ENCODE results near the gene KLC3. TPM values are rescaled to one million over a fixed set of nuclear protein-coding genes. Genes with fewer than 3 reads are reported as not detected.
A peak's percentile ranks its signal among the peaks of the same experiment; 100 is the strongest.

The KLC3 gene
- total RNA-seq, 1 donor from 2014 or later = 7.8 TPM

DNA sequence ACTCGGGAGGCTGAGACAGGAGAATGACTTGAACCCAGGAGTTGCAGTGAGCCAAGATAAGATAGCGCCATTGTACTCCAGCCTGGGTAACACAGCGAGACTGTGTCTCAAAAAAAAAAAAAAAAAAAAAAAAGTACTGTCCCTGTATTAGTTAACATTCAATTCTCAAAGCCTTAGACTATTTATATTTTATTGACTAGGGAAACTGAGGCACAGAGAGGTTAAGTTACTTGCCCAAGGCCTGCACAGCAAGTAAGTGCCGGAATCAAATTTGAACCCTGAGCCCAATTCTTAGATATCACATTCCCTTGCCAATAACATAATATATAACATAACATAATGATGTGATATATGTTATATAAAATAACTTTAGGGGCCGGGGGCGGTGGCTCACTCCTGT is 921 bp upstream of the KLC3 start:
- no peak overlapping the region for H3K4me3 ChIP-seq (ENCODE audit: low read depth, low read length)
- DNase-seq (ENCODE audit: low read depth) = no peak
- TF ChIP-seq, protein P1, sequence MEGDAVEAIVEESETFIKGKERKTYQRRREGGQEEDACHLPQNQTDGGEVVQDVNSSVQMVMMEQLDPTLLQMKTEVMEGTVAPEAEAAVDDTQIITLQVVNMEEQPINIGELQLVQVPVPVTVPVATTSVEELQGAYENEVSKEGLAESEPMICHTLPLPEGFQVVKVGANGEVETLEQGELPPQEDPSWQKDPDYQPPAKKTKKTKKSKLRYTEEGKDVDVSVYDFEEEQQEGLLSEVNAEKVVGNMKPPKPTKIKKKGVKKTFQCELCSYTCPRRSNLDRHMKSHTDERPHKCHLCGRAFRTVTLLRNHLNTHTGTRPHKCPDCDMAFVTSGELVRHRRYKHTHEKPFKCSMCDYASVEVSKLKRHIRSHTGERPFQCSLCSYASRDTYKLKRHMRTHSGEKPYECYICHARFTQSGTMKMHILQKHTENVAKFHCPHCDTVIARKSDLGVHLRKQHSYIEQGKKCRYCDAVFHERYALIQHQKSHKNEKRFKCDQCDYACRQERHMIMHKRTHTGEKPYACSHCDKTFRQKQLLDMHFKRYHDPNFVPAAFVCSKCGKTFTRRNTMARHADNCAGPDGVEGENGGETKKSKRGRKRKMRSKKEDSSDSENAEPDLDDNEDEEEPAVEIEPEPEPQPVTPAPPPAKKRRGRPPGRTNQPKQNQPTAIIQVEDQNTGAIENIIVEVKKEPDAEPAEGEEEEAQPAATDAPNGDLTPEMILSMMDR (conservative IDR thresholded peaks at IDR 0.05; ENCODE audit: low read depth, low read length) = no peak

DNA sequence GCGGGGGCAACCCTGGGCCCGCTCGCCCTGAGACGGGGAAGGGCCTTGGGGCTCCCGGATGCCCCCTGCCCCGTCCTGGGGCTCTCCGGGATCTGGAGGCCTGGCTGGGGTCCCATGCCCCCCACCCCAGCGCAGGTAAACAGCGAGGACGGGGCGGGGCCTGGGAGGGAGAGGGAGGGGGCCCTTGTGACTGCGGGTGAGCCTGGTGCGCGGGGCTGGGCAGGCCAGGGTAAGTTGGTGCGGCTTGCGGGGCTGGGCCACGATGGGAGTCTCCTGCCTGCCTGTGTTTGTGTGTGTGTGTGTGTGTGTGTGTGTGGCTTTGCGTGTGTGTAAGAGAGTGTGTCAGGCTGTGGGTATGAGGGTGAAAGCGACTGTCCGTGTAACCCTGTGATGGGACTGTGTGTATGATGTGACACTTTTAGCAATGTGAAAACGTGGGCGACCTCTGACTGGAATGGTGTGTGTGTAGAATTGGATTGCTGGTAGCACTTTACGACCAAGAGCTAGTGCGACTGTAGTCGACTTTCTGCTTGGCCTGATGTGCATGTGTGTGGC is 426 bp downstream of the KLC3 start:
- no peak for DNase-seq (ENCODE audit: low read depth)
- H3K4me3 ChIP-seq (ENCODE audit: low read depth, low read length) = peak overlapping the region; percentile 37

DNA sequence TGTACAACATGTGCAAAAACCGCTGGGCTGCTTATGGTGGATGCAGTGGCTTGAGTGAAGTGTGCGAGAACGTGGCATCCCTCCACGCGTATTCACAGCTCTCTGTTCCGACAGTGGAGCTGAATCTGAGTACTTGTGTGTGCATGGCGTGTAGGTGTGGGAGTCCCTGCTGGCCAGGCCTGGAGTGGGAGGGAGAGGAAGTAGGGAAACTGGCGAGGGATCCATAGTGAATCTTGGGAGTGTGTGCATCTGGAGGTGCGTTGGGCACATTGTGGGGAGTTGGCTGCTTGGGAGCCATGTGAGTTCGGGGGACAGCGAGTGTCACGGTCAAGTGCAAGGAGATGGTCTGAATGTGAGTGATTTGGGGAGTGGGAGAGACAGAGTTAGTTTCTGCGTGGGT is 2.4 kb downstream of the KLC3 start:
- DNase-seq (ENCODE audit: low read depth) = no peak
- H3K4me3 ChIP-seq (ENCODE audit: low read depth, low read length) = no peak overlapping the region
- TF ChIP-seq, protein P1 (conservative IDR thresholded peaks at IDR 0.05; ENCODE audit: low read depth, low read length) = no peak

More for the DNA sequence above, 426 bp downstream of the KLC3 start:
- TF ChIP-seq, protein P1 (conservative IDR thresholded peaks at IDR 0.05; ENCODE audit: low read depth, low read length) = no peak

DNA sequence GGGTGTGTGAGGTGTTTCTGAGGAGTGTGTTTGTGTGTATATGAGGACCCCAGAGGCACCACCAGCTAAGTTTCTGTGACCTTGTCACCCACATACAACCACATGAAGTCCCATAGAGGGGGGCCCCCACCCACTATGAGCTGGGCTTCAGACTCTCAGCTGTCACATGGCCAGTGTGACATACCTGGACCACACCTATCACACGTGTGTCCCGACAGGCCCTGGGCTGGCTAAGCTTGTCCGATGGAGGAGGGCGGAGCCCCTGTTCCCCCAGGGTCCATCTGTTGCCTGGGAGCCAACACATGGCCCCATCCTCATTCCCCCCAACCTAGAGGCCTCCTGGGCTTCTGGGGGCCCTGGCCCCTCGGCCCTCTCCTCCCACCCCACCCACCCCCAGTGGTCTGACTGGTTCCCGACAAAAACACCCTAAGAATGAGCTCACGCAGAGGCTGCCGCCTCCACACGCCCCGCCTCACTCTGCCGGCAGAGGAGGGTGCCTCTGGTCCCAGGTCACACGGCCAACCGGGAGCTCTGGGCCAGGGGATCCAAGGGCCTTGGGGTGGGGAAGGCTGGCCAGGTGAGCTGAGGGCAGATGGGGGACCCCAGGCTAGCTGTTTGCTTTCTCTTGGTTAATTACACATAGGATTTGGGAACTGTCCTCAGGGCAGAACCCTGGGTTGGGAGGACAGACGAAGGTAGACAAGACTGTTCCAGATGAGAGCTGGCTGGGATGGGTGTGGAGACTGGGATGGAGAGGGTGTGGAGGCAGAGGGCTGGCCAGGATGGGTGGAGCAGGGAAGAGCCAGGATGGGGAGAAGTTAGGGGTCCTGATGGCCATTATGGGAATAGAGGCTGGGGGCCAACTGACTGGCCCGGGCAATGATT is 4.3 kb downstream of the KLC3 start:
- H3K4me3 ChIP-seq (ENCODE audit: low read depth, low read length) = no peak overlapping the region
- TF ChIP-seq, protein P1 (conservative IDR thresholded peaks at IDR 0.05; ENCODE audit: low read depth, low read length) = no peak
- DNase-seq (ENCODE audit: low read depth) = no peak

DNA sequence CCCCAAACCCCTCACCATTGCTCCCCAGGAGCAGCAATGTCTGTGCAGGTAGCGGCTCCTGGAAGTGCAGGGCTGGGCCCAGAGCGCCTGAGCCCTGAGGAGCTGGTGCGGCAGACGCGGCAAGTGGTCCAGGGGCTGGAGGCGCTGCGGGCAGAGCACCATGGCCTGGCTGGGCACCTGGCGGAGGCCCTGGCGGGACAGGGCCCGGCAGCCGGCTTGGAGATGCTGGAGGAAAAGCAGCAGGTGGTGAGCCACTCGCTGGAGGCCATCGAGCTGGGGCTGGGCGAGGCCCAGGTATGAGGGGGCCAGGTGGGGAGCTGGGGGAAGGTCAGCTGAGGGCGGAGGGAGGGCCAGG is 4.9 kb downstream of the KLC3 start:
- TF ChIP-seq, protein P1 (conservative IDR thresholded peaks at IDR 0.05; ENCODE audit: low read depth, low read length) = no peak
- H3K4me3 ChIP-seq (ENCODE audit: low read depth, low read length) = no peak overlapping the region
- no peak for DNase-seq (ENCODE audit: low read depth)

DNA sequence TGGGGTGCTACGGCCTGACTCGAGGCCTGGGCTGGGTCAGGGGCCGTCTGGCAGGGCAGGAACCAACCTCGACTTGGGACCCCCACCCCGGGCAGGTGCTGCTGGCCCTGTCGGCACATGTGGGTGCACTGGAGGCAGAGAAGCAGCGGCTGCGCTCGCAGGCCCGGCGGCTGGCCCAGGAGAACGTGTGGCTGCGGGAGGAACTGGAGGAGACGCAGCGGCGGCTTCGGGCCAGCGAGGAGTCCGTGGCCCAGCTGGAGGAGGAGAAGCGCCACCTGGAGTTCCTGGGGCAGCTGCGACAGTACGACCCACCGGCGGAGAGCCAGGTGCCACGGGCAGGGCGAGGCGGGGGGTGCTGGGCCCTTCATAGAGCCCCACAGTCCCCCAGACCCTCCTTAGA is 5.9 kb downstream of the KLC3 start:
- DNase-seq (ENCODE audit: low read depth) = no peak
- TF ChIP-seq, protein P1 (conservative IDR thresholded peaks at IDR 0.05; ENCODE audit: low read depth, low read length) = no peak
- no peak overlapping the region for H3K4me3 ChIP-seq (ENCODE audit: low read depth, low read length)
